ENCODE results near the gene TMEM184A.

The TMEM184A gene

DNA sequence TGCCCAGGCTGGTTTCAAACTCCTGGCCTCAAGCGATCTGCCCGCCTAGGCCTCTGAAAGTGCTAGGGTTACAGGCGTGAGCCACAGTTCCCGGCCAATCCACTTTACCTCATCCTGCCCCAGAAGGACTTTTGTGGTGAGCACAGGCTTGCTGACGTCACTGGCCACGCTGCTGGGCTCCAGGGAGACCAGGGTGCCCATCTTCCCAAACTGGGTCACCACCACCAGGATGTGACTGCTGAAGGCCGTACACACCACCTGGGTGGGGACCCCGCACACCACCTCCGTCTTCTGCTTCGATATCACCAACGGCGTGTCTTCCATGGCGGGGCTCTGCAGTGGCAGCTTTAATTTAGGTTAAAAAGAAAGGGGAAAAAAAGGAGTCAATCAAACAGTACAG lies 13.0 kb upstream of the TMEM184A start:
- DNase-seq (ENCODE audit: low read depth in 1 of 2, low spot score in 1 of 2): no peak

GRCh38 chr7:1567896-1568510 lies 12.0 kb upstream of the TMEM184A start:
- DNase-seq (ENCODE audit: low read depth in 1 of 2, low spot score in 1 of 2): no peak

- no peak for DNase-seq (ENCODE audit: low read depth in 1 of 2, low spot score in 1 of 2)
Observed at GRCh38 chr7:1567049-1567771, 11.2 kb upstream of the TMEM184A start.

DNA sequence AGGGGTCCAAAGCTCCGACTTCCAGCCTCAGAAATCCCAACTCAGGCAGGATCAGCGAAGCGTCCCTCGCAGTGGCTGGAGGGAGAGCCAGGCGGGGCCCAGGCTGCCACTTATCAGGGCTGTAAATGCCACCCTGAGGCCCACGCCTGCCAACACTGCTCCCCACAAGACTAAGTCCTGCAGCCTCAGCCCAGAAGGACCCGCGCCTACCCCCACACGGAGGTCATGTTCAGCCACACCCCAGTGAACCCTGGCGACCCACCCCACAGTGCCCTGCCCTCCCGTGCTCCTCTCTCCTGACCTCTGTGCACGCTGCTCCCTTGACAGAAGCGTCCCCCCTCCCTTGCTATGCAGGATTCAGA lies 10.7 kb upstream of the TMEM184A start:
- no peak for DNase-seq (ENCODE audit: low read depth in 1 of 2, low spot score in 1 of 2)

DNA sequence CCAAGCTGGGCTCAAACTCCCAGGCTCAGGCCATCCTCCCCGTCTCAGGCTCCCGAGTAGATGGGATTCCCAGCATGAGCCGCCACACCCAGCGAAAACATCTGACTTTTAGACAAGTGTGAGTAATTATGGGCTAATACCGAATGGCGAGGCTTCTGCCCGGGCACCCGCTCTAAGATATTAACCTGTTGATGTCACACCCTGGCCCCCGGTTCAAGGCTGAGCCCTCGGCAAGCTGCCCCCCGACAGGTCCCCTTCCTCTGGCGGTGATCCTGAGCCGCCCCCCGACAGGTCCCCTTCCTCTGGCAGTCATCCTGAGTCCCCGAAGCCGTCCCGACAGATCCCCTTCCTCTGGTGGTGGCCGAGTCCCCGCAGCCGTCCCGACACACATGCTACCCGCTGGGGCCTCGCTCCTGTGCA lies 8.6 kb upstream of the TMEM184A start:
- no peak for DNase-seq (ENCODE audit: low read depth in 1 of 2, low spot score in 1 of 2)

DNA sequence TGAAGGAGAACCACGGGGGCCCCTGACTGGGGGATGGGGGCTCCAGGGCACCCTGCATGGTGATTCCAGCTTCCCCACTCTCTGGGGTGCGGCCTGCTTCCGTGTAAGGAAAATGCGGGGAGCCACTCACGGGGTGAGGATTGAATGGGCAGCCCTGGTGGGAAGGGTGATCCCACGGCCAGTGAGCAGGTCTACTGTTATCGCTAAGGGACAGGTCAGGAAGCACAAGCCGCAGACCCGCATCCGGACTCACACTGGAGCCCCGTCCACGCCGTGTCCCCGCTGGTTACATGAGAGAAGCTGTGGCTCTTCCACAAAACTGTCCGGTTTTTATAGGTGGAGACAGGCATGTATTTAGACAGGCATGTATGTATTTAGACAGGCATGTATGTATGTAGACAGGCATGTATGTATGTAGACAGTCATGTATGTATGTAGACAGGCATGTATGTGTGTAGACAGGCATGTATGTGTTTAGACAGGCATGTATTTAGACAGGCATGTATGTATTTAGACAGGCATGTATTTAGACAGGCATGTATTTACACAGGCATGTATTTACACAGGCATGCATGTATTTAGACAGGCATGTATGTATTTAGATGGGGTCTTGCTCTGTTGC lies 8.1 kb upstream of the TMEM184A start:
- DNase-seq (ENCODE audit: low read depth in 1 of 2, low spot score in 1 of 2): no peak

DNA sequence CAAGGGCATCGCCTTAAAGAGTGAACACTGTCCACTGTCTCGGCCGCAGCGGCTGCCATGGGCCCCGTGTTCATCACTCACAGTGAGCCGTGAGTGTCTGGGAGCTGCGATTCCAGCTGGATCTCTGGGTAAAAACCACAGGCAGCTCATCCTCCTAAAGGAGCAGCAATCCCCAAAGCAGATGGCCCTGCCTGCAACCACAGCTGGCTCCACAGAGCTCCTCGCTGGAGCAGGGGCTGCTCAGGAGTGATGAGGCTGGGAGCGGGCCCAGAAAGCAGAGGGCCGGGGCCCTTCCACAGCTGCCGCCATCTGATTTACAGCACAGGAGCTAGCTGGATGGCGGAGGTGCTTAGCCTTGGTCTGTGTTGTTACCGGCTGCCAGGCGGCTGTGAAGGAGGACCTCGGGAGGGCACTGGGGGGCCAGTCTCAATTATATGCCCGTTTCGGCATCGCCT lies 6.6 kb upstream of the TMEM184A start:
- DNase-seq (ENCODE audit: low read depth in 1 of 2, low spot score in 1 of 2): no peak

GRCh38 chr7:1562116-1562515 lies 6.1 kb upstream of the TMEM184A start:
- no peak for DNase-seq (ENCODE audit: low read depth in 1 of 2, low spot score in 1 of 2)

- DNase-seq (ENCODE audit: low read depth in 1 of 2, low spot score in 1 of 2): no peak
Observed at GRCh38 chr7:1561036-1561940, 5.3 kb upstream of the TMEM184A start.

DNA sequence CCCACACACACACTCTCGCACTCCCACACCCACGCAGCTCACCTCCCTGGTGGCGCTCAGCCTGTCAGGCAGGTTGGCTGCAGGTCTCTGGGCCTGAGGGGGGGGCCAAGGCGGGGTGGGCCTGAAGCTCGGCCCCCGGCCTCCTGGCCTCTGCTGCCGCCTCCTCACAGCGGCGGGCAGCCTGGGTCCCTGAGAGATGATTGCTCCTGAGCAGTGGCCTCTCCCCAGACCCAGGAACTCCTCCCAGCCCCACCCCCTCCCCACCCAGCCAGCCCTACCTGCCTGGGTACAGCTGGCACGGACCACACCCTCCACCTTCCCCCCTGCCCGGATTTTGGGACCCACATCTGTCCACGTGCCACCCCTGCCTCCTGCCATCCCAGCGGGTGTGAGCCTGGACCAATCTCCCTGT lies 4.6 kb upstream of the TMEM184A start:
- DNase-seq (ENCODE audit: low read depth in 1 of 2, low spot score in 1 of 2): no peak

DNA sequence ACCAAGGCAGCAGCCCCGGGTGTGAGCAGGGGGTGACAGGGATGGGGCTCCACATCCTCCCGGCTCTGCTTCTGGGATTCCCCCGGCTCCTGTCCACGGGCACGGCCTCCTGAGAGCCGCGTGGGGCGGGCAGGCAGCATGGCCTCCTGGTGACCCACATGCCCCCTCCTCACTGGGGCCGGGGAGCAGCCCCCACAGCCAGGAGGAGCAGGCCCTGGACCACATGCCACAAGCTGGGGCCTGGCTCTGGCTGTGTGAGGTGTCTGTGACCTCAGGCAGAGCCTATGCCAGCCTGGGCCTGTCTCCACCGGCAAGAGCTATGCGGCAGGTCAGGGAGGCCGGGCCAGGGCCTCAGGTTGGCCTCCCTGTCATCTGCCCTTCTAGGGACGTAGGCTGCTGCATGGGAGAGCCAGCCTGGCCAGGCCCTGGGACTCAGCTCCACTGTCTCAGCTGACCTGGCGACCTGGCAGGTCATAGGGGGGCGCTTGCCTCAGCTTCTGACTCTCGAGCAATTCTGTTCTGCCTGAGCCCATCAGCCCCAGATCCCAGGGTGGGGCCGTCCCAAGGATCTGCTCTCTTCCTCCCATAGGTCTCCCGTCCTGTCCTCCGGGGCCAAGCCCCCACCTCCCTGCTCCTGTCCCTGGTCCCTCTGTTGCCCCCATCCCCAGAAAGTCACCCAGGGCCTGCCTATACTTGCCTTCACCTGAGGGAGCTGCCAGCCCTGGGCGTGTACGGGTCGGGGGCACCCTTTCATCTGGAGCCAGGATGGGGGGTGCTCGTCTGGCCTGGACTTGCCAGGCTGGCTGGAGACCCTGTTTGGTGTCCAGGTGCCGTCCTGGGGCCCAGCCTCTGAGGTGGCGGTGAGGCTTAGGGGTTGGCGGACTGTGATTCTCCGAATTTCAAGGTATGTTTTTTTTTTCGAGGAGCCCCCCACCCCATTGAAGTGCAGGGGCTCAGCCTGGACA lies 3.9 kb upstream of the TMEM184A start:
- DNase-seq (ENCODE audit: low read depth in 1 of 2, low spot score in 1 of 2): no peak

DNA sequence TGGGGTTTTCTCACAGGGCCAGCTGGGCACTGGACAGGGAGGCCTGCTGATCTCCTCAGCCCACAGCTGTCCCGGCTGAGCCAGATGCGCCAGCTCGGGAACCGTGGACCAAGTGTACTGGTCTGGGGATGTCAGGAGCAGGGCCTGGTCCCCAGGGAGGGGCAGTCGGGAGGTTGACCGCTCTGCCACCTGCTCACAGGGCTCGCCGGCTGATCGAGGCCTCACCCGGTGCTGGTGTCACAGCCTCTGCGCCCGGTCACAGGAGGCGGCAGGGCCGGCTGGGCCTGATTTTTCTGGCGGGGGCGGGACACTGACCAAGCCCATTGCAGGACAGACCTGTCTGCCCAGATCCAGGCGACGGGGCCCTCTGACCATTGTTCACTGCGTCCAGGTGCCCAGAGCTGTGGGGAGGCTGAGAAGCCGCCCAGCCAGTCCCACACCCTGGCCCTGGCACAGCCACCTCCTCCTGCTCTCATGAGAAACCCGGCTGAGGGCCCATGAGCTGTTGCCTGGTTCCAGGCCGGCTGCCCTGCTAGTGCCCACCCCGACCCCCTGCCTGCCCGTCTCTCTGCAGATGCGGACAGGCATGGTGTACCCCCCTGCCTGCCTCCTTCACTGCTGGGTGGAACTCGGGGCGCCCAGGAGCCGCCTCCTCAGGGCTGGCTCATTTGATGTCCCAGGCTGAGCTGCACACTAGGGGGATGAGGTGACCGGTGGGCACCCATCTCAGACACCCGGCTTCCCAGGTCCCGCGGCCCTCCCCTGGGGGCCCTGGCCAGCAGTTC lies 3.0 kb upstream of the TMEM184A start:
- no peak for DNase-seq (ENCODE audit: low read depth in 1 of 2, low spot score in 1 of 2)

GRCh38 chr7:1558181-1558811 lies 2.3 kb upstream of the TMEM184A start:
- DNase-seq (ENCODE audit: low read depth in 1 of 2, low spot score in 1 of 2): no peak

DNA sequence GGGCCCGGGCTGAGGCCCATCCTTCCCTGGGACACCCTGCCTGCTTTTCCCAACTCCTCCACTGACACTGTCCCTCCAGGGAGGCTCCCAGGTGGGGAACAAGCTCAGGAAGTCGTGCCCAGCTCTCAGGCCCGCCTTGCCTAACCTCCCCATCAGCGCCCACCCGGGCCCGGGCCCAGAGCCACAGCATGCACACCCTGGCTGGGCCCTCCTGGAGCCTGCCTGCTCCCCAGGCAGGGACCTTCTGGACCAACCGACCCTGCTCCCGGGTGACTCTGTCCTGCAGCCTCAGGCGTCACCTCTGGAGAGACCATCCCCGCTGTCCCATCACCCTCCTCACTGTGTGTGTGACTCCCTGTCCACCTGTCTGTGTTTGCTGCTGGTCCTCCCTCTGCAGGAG lies 1.8 kb upstream of the TMEM184A start:
- DNase-seq (ENCODE audit: low read depth in 1 of 2, low spot score in 1 of 2): no peak

GRCh38 chr7:1557006-1557405 lies 1.0 kb upstream of the TMEM184A start:
- DNase-seq (ENCODE audit: low read depth in 1 of 2, low spot score in 1 of 2): no peak

DNA sequence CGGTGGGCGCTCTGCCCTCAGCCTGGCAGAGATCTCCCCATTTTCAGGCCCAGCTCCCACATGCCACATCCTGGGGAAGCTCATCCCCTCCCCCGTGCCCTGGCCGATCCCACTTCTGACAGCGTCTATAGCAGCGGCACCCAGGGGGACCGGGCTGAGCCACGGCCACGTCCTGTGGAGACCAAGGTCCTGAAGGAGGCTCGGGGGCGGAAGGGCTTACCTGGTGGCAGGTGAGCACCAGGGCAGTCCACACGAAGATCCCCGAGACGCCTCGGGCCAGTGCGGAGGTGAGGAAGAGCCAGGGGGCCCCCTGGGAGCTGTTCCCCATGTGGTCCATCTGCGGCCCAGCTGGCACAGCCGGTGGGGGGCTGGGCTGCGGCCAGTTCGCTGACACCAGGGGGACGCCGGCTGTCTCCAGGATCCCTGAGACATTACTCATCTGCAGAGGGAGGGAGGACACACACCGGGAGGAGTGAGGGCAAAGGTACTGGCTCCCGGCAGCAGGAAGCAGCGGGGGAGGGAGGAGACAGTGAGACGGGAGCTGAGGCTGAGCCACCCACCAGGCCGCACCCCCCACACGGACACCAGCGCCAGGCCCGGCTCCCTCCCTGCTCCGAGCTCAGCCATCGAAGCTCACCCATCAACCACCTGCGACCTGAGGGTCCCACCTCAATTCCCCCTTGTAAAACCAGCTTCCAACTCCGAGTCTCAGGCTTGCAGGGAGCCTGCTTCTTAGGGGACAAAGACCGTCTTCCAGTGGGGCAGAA lies 776 bp downstream of the TMEM184A start:
- no peak for DNase-seq (ENCODE audit: low read depth in 1 of 2, low spot score in 1 of 2)

GRCh38 chr7:1554333-1555045 lies 1.5 kb downstream of the TMEM184A start:
- DNase-seq (ENCODE audit: low read depth in 1 of 2, low spot score in 1 of 2): no peak

Data from stimulated activated CD4-positive, alpha-beta T cell treated with anti-CD3 and anti-CD28 coated beads, Interleukin-15, amount 100 ng/mL, for 1 hour (primary cell).